Dermis blood vessel endothelial cell (primary cell): Measurements from ENCODE around the gene TRAK1. TPM values are rescaled to one million over a fixed set of nuclear protein-coding genes. Genes with fewer than 3 reads are reported as not detected.

ENCODE experiments used
- DNase-seq: peaks from one replicate; pipeline ENCODE4 v3.0.0; 2010
- total RNA-seq: library from RNA; depleted of rRNA; stranded (reverse); fragments of >200 nt; gene quantifications from 2 replicates; pipeline ENCODE4 v1.2.3, GENCODE V29; 2014

The TRAK1 gene
- total RNA-seq, 1 donor from 2014 or later: 52.1 TPM

DNA sequence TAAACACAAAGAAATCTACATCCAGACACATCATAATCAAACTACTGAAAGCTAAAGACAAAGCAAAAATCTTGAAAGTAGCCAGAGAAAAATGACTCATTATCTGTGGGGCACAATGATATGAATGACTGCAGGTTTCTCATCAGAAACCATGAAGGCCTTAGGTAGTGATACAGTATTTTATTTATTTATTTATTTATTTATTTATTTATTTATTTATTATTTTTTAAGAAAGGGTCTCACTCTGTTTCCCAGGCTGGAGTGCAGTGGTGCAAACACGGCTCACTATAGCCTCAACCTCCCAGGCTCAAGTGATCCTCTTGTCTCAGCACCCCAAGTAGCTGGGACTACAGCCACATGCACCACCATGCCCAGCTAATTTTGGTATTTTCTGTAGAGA, 159.6 kb downstream of the TRAK1 start:
- DNase-seq: no peak

DNA sequence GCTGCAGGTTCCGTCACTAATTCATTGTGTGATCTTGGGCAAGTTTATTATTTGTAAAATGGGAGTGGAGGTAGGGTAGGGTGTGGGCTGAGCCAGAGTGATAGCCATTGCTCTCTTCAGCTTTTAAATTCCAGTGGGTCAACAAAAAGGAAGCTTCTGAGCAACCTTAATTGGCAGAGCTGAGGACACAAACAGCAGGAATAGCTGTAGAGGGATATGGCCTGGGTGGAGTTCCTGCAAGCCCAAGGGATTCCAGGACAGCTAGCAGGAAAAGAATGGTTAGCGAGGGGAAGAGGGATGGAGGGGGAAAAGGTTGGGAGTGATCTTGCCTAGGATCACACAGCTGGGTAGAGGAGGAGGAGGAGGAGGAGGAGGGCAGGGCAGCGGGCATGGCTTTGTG, 163.4 kb downstream of the TRAK1 start:
- DNase-seq: no peak

DNA sequence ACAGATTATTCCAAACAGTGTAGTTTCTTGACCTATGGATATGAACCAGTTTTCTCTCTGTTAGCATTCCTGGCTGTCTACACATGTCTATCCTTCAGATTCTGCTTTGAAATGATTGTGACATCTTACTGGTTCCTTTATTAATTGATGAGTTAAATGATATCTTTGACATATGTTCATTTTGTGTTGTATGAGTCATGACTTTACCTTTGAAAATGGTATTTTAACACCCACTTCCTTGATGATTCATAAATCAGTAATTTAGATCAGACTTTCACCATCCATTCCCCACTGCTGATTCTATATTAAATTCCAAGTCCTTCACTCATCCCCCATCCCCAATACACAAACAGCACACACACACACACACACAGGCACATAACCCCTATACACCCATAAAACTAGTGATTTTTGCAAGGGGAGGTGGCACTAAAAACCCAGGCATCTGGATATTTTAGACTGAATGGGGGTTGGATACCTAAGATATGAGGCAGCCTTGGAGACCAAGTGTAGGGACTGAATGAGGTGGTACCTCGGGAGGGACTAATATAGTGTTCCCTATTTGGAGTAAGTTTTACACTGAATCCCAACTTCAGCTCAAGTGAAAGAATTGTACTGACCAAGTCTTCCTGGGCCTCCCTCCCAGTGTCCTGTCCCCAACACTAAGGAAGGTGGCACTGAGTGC, 165.1 kb downstream of the TRAK1 start:
- DNase-seq: peak; percentile 21

DNA sequence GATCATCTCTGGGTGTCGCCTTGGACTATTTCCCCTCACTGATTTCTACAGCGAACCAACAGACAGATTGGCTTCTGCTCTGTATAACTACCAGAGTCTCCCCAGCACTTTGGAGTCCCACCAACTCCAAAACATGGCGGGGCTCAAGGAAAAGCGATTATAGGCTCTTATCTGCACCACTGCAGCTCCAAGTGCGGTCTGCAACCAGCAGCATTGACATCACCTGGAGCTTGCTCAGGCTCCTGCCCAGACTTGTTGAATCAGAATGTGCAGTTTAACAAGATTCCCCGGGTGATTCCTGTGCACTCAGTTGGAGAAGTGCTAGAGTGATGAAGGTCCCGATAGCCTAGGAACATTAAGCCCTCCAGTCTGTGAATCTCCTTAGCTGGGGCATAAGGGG, 165.8 kb downstream of the TRAK1 start:
- DNase-seq: no peak

DNA sequence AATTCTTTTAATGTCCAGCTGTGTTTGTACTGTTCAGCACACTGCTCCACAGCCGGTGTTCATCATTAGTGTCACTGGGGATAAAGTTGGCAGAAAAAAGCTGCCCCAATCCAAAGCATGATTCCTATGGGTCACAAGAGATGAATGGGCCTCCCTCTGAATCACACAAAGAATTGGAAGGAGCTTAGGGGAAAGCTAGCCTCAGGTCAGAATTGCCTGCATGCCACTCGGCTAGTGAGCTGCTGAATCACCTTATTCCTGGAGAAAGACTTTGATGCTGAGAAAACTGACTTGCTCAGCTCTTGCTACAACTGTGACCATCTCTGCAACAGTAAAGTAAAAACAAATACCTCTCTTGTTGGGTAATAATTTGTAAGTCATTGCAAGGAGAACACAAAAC, 171.4 kb downstream of the TRAK1 start:
- DNase-seq: no peak

DNA sequence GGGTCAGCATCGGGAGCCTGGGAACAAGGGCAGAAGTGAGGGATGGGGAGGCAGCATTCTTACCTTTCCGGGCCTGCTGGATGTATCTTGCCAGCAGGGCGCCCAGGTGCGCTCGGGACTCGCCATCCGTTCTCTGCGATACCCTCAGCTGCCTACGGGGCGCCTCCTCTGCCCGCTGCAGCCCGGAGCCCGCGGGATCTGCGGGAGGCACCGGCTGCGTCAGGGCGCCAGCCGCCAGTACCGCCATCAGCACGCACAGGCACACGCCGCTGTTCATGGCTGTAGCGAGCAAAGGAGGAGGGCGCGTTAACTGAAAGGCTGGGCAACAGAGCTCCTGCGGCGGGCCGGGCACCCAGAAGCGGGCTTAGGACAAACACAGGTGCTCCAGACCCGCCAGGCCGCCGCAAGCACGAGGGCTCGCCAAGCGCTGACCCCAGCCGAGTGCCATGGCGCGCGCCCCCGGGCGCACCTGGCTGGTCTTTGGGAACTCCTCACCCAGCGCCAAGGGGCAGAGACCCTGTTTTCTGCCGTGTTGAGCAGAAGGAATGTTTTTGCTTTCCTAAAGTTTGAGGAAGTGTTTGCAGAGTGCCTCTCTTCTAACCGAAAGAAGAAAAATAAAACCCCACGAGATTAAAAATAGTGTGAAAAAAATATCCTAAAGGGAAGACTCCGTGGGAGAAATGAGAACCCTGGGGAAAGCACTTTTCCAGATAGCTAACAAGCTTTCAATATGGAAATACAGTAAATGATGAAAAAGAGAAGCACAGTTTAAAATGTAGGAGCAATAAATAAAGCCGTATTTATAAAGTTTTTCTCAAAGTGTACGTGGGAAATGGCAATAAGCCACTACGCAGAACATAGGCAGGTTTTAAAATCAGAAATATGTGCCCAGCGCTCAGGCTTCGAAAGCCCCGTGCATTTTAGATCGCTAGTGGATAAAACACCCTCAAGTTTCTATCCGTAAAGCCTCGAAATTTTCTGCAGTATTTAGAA, 172.5 kb downstream of the TRAK1 start:
- peak; percentile 2 for DNase-seq

DNA sequence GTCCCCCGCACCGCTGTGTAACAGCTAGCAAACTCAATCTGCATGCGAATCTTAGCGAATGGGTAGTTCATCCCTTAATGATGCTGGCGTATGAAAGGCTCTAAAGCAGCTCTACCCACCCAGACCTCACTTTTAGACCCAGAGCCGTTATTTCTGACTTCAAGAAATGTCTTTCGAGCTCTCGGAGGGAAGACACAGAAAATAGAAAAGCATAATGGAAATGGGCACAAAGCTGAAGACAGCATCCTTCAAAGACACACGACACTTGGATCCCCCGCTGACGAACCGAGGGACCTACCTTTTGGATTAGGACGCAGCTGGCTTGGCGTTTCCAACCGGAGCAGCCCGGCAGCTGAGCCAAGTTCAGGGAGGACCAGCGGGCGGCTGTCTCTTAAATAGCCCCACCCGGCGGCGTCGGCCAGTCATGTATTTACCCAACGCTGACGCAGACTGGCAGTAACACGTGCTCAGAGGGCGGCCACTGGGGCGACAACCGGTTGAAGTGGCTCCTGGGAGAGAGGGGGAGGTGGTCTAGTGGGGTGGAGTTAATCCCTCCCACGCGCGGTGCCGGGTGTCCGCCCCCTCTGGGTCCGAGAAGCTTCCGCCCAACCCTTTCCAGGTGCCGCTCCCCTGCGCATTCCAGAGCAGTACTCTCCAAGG, 173.4 kb downstream of the TRAK1 start:
- peak; percentile 4 for DNase-seq

DNA sequence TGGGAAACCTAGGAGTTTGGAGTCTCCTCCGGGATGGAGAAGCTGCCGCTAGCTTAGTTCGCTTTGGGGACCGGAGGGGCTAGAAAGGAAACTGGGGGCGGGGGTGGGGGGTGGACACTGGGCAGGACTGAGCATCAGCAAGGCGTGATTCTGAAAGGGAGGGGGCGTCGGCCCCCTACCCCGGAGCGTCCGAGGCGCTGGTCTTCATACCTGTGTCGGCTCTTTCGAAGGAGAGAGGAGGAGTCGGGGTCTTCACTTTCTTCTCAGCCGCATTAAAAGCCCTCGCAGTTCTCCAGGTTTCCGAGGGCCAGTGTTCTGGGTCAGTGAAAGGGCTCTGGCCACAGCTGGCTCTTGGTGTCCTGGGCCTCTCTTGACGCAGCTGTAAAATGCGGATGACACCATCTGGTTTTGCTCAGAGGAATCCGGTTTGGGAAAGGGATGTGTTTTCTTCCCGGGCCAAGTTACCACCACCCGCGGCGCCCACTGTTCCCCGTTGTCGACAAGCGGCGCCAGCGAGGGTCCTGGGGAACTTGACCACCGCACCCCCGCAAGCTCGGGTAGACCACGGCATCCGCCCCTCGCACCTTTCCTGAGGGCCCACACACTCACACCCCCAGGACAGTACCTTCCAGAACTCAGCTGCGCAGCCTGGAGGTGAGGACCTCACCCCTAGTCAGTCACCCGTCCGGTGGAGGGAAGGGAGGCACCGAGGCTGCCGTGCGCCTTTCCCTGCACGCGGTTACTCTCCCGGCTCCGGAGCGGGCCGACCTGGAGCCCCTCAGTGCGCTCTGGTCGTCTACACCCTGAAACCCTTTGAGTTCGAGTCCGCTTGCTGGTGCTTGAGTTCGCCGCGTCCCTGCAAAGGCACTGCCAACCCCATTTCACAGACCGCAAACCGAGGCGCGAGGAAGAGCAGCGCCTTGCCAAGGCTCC, 174.2 kb downstream of the TRAK1 start:
- DNase-seq: no peak

DNA sequence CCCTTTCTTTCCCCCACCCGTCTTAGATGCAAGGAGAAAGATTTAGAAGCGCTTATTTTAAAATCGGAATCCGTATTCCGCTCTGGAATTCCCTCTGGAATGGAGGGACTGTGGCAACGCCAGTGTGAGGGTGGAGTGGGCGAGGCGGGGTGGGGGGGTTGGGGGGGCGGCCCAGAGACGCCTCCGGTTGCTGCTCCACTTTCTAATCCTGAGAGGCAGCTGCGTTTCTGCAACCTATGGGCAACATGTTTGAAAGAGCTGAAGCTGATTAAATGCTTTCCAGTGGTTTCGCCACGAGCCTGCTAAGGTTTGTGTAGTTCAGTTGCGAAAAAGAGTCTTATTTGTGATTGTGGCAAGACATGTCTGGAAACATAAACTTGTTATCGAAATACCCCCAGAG, 174.9 kb downstream of the TRAK1 start, which contains the start of gene CCK:
CCK (minus strand) TSS at position 101 of the 400 bp plus-strand sequence. CDS start 2,555 bp downstream, outside the sequence.
- DNase-seq: no peak

DNA sequence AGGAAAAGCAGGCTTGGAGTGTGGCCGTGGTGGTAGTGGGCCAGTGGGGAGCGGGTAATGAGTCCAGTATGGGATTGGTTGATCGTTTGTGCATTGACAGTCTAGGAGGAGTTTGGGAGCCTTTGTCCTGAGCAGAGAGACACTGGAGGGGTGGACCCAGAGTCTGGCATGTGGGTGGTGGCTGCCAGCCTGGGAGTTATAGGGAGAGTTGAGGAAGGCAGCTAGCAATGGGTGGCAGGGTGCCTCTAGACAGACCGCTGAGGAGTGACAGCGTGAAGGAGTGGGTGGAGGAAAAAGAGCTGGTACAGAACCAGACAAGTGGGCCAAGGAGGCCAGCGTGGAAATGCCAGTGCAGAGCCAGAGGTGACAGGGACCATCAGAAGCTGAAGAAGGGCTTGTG, 176.7 kb downstream of the TRAK1 start:
- no peak for DNase-seq

DNA sequence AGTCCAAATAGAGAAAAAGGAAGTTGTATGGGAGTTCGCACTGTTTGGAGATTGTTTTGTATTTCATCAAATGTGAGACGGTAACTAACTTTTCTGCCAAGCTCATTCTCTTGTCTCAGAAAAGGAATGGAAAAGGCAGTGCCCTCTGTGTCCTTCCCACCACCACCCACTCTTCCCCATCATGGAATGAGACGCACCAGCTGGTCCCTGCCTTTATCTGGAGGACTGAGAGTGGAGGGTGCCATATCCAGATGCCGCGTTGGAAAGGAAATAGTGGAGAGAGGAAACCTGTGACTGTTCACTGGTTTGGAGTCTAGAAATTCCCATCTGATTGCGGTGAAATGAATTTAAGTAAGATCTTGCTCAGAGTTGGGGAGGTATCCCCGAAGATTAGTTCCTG, 178.5 kb downstream of the TRAK1 start:
- DNase-seq: no peak

DNA sequence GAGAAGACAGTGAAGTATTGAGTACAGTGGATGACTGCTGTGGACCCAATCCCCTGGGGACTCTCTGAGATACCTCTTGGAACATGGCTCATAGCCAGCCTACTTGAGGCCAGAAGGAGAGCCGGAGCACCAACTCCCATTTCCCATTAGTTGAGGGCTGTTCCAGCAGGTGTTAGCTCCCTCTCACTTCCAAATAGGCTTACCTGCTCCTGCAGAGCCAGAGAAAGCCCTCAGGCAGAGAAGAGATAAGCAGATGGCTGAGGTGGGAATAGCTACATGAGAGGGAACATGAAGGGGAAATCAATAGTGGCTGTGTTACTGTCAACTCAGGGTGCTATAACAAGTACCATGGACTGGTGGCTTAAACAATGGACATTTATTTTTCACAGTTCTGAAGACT, 179.4 kb downstream of the TRAK1 start:
- no peak for DNase-seq

DNA sequence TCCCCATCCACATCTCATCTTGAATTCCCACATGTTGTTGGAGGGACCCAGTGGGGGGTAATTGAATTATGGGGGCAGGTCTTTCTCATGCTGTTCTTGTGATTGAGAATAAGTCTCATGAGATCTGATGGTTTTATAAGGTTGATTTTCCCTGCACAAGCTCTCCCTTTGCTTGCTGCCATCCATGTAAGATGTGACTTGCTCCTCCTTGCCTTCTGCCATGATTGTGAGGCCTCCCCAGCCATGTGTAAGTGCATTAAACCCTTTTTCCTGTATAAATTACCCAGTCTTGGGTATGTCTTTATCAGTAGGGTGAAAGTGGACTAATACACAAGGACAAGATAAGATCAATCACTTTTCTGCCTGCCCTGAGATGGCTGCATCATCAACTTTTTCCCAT, 180.6 kb downstream of the TRAK1 start:
- no peak for DNase-seq

DNA sequence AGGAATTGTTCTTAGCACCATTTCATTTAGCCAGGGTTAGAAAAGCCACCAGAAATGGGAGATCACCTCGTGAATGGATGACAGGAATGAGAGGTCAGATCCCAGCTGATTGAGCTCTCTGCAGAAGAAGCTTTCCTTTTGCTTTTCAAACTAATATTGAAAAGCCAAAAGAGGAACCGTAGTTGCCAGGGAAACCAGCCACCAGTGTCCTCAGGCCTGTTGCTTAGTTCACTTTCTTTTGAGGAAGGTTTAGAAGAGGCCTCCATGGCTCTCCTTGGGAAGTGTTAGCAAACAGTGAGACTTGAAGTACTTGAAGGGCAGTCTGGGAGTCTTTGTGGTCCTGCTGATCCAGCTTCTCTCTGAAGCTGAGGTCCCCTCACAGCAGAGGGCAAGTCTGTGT, 182.2 kb downstream of the TRAK1 start:
- DNase-seq: no peak

DNA sequence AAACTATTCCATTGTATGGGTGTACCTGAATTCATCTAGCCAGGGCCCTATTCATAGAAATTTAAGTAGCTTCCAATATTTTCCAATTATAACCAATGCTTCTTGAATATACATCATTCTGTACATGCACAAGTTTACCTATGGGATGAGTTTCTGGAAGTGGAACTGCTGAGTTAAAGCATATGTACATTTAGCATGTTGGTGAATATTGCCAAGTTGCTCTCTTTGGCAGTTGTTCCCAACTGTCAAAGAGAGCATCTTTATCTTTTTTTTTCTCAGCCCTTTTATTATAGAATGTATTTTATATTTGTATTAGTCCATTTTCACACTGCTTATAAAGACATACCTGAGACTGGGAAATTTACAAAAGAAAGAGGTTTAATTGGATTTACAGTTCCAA, 183.1 kb downstream of the TRAK1 start:
- DNase-seq: no peak

DNA sequence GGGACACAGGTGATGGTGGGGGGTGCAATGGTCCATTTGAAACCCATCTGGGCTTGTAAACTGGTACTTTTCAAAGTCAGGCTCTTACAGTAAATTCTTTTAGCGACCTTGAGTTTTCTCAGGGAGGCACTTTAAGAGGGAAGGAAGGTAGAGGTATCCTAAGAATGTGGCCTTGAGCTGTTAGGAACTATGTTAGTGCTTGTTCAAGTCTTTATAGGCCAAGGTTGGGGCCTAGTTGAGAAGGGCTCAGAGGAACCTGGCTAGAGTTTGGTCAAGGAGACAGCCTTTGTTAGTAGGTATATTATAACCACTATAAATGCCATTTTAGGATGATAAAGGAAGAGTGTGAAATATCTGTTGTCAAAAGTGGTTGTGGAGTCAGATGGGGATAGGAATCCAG, 184.1 kb downstream of the TRAK1 start:
- DNase-seq: no peak

Other genes starting within 250 kb of the TRAK1 start
- gene ULK4, start 129.3 kb upstream of the TRAK1 start, total RNA-seq: 6.3 and 25.2 TPM in 2 replicates
- gene CCK, start 174.8 kb downstream of the TRAK1 start, total RNA-seq: not detected in 2 replicates